Ramos (cell line): Measurements from ENCODE around the gene UPK3B.
"Not testable (repeated sequence)": the region's sequence is repeated elsewhere in the genome, so short reads cannot be mapped to it uniquely, and the experiment has no call there.

Experiments
- in situ Hi-C: fragments of 300-500 bp; cut with MboI; formaldehyde crosslinking; loops from one replicate; pipeline ENCODE4 v1.14.3; 2022; ENCODE audit warnings: low sequenced_read_pairs; ENCODE audit not compliant: unreplicated experiment

UPK3B gene

DNA sequence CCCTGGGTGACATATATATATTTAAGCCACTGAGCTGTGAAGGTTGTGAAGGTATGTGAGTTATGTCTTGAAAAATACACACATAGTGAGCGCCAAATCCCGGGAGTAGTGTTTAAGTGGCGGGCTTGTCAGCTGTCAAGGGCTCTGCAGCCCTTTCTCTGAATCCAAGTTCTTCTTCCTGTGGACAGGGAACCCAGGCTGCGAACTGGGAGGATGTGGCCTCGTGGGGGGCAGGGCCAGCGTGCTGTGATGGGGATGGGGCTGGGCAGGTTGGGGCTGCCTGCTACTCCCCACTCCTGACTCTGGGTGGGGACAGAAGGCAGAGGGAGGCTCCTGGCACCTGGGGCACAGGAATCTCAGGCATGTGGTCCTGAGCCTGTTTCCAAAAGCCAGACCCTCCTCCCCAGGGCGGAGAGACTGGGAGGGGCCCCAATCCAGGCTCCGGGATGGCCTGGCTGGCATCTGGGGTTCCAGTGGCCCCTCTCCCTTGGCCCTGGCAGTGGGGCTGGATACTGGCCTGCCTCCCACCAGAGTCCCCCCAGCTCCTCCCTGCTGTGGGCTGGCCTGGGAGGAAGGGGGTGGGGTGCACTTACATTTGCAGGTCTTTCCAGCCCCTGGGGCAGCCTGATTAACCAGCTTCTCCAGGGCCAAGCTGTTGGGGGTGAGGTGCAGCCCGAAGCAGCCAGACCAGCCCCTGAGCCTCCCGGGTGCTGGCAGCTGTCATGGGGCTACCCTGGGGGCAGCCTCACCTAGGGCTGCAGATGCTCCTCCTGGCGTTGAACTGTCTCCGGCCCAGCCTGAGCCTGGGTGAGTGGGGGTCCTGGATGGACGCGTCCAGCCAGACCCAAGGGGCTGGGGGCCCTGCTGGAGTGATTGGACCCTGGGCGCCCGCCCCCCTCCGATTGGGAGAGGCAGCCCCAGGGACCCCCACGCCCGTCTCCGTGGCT, at the start of gene UPK3B:
Gene UPK3B (plus strand): TSS at position 622 of the 947 bp plus-strand sequence. CDS start 101 bp downstream, at position 723.
- in situ Hi-C loops: loop anchor here (10.0 to 25.0 kb wide), 2 partner anchors 85 to 602 kb away; partner anchors contain the start of genes CCDC146 and ZP3

DNA sequence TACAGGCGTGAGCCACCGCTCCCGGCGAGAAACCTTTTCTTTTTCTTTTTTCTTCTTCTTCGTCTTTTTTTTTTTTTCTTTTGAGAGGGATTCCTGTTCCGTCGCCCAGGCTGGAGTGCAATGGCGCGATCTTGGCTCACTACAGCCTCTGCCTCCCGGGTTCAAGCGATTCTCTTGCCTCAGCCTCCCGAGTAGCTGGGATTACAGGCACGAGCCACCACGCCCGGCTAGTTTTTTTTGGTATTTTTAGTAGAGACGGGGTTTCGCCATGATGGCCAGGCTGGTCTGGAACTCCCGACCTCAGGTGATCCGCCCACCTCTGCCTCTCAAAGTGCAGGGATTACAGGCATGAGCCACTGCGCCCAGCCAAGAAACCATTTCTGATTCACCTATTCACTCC, 49.6 kb upstream of the UPK3B start:
- in situ Hi-C loops: not testable (repeated sequence)

DNA sequence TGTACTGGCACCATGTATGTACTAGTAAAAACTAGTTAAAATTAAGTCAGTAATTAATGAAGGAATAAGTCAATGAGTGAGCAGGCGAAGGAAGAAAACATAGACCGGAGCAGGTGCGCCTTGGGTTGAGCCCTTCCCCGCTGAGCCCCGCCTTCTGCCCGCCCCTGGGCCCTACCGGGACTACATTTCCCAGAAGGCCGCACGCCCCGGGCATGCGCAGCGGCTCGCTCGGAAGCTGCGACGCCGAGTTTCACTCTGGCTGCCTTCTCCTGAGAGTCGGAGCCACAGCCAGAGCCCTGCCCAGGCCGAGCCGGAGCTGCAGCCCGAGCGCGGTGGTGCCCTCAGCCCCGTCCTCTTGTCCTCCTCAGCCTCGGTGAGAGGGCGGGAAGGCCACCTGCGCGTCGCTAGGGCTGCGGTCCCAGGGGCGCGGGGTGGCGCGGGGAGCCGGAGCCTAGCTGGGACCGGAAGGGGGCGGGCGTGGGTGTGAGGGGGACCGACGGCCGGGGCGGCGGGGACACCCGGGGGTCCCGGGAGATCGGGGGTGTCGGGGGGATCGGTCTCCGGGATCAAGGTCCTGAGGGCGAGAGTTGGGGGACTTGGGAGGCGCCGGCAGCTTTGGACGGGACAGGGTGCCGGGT, 48.8 kb upstream of the UPK3B start, which contains the start of gene DTX2:
Gene DTX2 (plus strand): TSS at position 246 of the 638 bp plus-strand sequence. CDS start 18,801 bp downstream, outside the sequence.
- in situ Hi-C loops: not testable (repeated sequence)

DNA sequence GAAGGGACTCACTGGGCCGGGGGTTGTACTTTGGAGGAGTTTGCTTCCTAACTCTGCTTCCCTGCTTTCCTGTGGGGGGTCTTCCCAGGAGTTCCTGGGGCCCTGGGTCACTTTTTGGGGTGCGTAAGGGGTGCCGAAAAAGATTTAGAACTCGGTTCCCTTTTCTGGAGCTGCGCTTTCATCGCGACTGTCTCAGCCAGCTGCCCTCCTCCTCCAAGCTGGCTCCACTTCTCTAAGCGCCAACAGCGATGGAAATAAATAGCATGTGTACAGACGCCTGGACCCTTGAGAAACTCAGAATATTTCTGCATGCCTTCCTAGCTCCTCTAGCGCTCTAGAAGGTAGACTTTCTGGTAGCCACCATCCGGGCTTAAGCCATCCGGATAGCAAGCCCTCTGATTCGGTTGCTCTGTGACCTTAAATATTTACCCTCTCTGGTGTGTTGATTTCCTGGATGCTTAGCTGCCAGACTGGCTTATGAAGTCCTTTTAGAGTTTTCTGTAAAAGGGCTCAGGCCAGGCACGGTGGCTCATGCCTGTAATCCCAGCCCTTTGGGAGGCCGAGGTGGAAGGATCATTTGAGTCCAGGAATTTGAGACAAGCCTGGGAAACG, 48.0 kb upstream of the UPK3B start:
- in situ Hi-C loops: not testable (repeated sequence)

DNA sequence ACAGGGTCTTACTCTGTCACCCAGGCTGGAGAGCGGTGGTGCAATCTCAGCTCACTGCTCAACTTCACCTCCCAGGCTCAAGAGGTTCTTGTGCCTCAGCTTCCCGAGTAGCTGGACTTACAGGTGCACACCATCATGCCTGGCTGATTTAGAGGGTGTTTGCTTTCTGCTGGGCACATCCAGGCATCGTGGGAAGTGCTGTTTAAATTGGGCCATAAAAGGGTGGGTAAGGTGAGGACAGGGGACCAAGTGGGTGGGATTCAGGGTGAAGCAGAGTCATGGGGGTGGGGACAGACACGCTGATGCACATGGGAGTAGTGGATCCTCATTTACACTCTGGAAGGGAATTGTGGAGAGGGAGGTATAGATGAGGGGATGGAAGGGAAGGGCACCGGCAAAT, 45.4 kb upstream of the UPK3B start:
- in situ Hi-C loops: not testable (repeated sequence)

DNA sequence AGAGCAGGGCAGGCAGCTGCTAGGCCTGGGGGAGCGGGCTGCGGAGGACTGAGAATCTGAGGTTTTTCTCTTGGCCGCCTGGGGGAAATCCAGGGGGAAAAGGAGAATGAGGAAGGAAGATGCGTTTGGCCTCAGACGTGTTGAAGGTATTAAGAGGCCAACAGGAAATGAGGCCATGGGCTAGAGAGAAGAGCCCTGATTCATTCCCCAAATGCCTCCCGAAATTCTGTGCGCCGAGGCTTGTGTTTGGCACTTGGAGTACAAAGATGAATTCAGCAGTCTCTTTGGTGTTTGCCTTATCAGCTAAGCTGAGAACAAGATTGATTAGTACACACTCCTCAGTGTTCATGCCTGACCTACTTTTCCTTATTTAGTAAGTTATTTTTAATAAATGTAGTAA, 44.4 kb upstream of the UPK3B start:
- in situ Hi-C loops: not testable (repeated sequence)

DNA sequence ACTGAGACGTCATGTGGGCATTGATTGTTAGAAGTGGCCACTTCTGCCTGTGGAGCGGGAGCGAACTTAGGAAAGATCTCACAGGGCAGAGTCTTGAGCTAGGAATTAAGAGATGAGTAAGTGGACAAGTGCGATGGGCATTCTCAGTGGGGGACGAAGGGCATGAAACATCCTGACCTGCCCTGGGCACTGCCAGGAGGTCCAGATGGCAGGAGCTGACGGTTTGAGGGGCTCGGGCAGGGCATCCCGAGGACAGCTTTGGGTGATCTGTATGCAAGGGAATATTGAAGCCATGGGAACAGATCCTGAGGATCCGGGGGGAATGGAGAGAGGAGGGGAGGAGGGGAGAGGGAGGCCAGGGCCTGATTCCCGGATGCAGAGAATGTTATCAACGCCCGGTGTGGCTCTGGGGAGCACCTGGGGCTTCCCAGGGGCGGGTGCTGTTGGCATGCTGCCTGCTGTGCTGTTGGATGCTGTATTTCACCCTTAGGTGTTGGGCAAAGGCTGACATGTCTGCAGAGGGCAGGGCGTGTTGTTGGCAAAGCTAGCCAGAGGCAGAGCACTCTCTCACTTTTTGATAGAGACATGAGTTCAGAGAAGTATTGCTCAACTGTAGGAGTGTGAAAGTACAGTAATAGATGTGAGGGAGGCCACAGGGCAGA, 42.5 kb upstream of the UPK3B start:
- in situ Hi-C loops: not testable (repeated sequence)

DNA sequence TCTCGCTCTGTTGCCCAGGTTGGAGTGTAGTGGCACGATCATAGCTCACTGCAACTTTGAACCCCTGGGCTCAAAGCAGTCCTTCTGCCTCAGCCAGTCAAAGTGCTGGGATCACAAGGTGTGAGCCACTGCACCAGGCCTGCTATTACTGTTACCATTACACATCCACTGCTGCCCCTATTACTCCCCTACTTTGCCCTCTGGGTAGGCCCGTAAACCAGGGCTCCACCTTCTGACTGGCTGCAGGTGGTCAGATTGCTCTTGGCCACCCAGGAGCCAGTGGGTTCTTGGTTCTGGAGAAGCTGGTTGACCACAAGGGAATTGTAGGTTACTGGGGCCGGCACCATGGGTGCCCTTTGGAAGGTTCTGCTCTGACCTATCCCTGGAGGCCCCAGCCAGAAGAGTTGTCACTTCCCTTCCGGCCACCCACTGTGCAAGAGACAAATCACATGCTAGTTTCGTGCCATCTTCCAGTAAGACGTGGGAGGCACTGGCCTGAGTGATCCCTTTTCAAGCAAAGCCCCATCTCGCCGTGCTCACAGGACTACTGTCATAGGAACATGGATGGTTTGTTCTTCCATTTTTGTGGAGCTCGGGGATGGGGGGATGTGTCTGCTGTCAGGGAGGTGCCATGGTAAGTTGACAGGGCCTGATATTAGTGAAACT, 38.7 kb upstream of the UPK3B start:
- in situ Hi-C loops: not testable (repeated sequence)

DNA sequence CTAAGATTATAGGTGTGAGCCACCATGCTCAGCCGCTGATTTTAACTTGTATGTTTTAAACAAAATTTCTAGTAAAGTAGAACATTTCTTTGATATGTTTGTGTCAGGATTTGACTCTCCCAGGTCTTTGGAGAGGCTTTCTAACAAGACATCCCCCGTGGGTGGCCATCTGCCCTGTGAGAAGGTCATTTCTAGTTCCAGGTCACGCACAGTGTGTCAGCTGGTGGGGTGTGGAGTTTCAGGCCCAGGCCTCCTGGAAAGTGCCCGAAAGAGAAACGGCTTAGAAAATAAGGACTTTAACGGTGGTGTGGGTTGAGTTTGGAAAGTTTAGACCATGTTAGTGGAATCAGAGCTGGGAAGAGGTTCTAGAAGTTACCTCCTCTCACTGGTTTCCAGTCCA, 37.3 kb upstream of the UPK3B start:
- in situ Hi-C loops: not testable (repeated sequence)

DNA sequence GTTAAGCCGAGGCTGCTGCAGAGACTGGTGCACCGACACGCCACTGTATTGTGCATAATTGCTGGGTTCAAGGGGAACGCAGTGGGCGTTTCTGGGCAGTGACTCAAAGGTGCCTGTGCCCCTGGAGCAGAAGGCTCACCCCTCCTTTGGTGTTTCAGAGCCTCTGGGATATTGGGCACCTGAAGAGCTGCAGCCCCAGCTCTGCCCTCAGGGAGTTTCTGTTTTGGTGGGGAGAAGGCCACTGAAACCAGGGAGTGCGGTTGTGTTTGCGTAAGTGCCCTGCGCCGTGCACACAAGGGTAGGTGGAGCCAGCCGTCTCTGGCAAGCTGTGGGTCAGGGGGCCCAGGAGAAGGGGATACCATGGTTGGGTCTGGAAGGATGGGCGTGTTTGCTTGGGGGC, 34.1 kb upstream of the UPK3B start:
- in situ Hi-C loops: not testable (repeated sequence)

DNA sequence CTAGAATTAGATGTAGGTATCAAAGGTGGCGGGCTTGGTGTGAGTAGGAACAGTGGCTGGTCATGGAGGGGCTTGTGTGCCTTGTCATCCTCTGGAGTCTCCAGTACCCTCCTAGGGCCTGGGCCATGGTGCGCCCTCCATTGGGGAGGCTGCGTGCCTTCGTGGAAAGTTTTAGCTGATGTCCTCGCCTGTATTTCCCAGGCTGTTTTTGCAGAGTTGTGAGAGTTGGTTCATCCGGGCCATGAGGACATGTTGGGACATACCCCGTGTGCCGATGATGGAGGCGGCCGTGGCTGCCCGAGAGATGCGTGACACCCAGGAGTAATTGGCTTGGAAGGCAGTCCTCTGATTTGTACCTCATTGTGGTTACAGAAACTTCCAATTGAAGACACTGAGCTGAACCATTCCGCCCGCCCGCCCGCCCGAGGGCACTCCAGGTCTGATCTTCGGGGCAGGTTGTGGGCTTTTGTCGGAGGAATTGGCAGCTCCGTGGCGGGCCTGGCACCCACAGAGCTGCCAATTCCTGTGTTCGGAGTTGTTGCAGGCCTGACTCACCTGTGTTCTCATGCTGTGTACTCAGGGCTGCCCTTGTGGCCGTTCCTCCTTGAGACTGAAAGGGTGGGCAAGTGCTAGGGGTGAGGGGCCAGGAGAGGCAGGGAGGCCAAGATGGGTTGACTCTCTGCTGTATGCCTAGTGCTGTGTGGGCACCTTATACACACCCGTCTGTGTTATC, 33.4 kb upstream of the UPK3B start:
- in situ Hi-C loops: not testable (repeated sequence)

DNA sequence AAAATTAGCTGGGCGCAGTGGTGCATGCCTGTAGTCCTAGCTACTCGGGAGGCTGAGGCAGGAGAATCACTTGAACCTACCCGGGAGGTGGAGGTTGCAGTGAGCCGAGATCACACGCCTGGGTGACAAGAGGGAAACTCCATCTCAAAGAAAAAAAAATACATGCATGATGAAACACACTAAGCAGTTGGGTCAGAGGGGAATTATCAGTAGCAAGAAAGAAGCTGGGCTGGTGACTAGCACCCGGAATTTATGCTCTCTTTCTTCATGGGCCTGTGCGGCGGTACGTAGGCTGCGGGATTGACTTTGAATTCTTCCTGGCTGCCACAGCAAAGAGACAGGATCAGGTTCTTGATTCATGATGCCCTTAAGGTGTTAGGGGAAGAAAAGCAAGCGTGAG, 30.7 kb upstream of the UPK3B start:
- in situ Hi-C loops: not testable (repeated sequence)

DNA sequence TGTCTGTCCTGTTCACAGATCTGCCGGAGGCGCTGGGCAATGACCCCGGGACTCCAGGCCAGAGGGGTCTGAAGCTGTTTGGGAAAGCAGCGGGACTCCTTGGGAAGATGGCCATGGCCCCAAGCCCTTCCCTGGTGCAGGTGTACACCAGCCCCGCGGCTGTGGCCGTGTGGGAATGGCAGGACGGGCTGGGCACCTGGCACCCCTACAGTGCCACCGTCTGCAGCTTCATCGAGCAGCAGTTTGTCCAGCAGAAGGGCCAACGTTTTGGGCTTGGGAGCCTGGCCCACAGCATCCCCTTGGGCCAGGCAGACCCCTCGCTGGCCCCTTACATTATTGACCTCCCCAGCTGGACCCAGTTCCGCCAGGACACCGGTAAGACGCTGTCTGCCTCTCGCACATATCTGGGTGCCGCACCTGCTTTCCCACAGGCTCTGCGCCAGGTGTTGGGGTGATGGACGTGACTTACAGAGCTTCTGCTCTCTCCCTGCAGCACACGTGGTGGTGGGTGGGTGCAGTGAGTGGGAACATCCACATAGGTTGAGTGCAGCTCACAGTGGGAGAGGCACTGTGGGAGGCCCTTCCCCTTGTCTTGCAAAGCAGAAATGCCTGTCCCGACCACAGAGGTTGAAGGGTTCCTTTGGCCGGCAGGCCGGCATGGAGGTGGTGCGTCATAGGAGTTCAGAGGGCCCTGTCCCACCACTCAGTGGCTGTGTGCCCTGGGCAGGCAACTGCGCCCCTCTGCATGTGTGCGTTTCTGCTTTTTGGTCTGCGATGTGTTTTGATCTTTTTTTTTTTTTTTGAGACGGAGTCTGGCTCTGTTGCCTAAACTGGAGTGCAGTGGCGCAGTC, 29.7 kb upstream of the UPK3B start:
- in situ Hi-C loops: not testable (repeated sequence)

DNA sequence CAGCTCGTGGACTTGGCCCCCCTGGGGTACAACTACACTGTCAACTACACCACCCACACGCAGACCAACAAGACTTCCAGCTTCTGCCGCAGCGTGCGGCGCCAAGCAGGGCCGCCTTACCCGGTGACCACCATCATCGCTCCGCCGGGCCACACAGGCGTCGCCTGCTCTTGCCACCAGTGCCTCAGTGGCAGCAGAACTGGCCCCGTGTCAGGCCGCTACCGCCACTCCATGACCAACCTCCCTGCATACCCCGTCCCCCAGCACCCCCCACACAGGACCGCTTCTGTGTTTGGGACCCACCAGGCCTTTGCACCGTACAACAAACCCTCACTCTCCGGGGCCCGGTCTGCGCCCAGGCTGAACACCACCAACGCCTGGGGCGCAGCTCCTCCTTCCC, 27.7 kb upstream of the UPK3B start:
- in situ Hi-C loops: not testable (repeated sequence)

DNA sequence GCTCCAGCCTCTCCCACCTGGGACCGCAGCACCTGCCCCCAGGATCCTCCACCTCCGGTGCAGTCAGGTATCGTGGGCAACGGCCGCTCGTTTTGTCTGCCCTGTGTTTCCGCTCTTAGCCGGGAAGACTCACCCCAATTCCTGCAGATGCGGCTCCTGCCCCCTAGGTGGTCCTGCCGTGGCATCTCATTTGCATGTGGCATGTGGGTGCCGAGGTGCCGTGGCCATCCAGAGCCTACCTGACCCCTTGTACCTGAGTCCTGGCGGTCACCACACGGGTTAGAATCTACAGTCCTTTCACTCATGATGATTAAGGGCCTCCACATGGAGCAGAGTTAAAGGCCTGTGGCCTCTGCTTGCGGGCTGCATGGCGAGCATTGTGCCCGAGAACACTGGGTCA, 27.3 kb upstream of the UPK3B start:
- in situ Hi-C loops: not testable (repeated sequence)

DNA sequence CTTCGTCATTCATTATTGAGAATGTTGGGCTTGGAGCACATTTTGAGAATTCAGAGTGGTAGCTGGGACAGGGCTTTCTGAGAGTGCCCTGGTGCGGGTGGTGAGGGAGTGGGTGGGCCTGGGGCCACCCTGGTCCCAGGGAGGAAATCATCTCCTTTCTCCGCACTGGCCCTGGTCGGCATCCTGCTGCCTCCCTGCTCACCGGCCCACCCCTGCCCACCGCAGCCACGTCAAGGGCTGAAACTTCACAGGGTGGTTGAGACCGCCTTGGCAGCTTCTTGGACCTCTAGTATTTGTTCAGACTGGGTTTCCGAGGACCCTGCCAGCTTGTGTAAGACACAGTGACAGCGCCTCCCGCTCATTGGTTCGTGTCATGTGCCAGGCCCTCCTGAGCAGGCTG, 25.9 kb upstream of the UPK3B start:
- in situ Hi-C loops: not testable (repeated sequence)

DNA sequence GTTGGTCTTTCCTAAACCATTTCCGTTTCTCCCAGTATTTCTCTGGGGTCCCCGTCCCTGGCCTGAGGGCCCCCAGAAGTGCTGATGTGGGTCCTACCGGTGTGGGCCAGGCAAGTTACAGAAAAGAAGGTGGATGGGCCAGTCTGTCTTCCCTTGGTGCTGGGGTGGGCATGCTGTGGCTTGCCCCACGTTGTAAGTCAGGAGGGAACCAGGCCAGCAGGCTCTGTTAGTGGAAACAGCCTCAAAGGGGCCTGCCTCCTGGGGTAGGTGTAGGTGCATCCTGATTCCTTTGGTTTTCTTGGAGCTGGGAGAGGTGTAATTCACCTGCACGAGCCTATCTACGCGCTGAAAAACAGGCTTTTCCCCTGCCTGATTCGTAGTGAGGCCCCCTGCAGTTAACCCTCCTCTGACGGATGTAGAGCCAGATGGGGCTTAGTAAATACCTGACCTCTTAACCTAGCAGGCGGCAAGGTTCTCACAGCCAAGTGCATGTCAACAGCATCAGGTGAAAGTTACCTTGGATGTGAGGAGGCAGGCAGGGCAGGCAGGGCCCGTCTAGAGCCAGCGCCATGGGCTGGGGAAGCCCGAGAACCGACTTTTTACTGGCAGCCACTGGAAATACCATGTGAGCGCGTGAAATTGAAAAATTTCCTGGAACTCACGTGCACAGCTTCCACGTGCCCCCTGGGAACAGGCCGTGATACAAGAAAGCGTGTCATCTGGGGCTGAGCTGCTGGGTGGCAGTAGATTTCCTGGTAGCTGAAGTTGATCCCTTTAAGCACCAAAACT, 24.3 kb upstream of the UPK3B start:
- in situ Hi-C loops: not testable (repeated sequence)
